ENCODE results near the gene MCRIP2. TPM values are rescaled to one million over a fixed set of nuclear protein-coding genes. Genes with fewer than 3 reads are reported as not detected.
A peak's percentile ranks its signal among the peaks of the same experiment; 100 is the strongest.

The MCRIP2 gene
- total RNA-seq, 1 donor from 2014 or later, result 20.9 TPM

DNA sequence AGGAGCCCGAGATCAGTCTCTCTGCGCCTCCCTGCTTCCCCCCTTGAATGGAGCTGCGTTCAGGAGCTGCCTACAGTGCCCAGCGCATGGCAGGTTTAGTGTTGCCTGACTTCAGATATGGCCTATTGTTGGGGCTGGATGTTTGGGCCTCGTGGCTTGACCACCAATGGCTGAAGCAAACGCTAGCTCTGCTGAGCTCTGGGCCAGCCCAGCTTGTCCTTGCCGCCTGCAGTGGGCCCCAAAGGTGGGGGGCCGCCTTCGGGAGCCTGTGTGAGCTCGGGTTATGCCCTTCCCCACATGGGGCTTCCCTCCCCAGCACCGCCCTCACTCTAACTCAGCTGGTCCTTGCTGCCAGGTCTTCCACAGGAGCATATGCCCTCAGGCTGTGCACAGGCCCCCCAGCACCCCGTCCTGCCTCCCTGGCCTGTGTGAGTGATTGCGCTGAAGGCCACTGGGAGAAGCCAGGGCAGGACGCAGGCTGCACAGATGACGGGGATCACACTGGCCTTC is 3.5 kb upstream of the MCRIP2 start:
- Histone ChIP-seq H3K36me3 (ENCODE audit: insufficient read depth, low read length) (no peaks in the 10 kb centered on the region), H3K4me3 (ENCODE audit: insufficient read depth, low read depth, low read length) (no peak overlapping the region), H3K9me3 (ENCODE audit: insufficient read depth, low read depth, low read length) (no peaks in the 10 kb centered on the region), H3K27me3 (ENCODE audit: insufficient read depth, low read length) (no peaks in the 10 kb centered on the region), H4K20me1 (ENCODE audit: insufficient read depth, low read length) (peaks cover 14% of the 10 kb centered on the region), H3K4me1 (ENCODE audit: insufficient read depth, low read length) (peaks cover 8% of the 10 kb centered on the region), H2AFZ (ENCODE audit: low read depth, low read length) (no peak overlapping the region), H3K27ac (ENCODE audit: low read depth, low read length) (no peak overlapping the region), H3K9ac (ENCODE audit: low read length) (no peak overlapping the region), H3K79me2 (ENCODE audit: insufficient read depth, low read length) (peaks cover 15% of the 10 kb centered on the region), H3K4me2 (ENCODE audit: low read length) (no peak overlapping the region)
- Mint-ChIP-seq H3K27ac (ENCODE audit: unreplicated experiment) (no peak overlapping the region), H3K4me1 (ENCODE audit: low read depth, unreplicated experiment) (no peaks in the 10 kb centered on the region), H3K36me3 (ENCODE audit: low read depth, unreplicated experiment) (no peaks in the 10 kb centered on the region), H3K27me3 (ENCODE audit: low read depth, unreplicated experiment) (no peaks in the 10 kb centered on the region), H3K9me3 (ENCODE audit: unreplicated experiment) (no peaks in the 10 kb centered on the region), H3K4me3 (ENCODE audit: unreplicated experiment) (no peak overlapping the region)
- no peak for DNase-seq (ENCODE audit: low read depth)
- TF ChIP-seq EZH2 (IDR thresholded peaks at IDR 0.05; ENCODE audit: insufficient read depth, low read length), result no peak
- TF ChIP-seq, protein P1, sequence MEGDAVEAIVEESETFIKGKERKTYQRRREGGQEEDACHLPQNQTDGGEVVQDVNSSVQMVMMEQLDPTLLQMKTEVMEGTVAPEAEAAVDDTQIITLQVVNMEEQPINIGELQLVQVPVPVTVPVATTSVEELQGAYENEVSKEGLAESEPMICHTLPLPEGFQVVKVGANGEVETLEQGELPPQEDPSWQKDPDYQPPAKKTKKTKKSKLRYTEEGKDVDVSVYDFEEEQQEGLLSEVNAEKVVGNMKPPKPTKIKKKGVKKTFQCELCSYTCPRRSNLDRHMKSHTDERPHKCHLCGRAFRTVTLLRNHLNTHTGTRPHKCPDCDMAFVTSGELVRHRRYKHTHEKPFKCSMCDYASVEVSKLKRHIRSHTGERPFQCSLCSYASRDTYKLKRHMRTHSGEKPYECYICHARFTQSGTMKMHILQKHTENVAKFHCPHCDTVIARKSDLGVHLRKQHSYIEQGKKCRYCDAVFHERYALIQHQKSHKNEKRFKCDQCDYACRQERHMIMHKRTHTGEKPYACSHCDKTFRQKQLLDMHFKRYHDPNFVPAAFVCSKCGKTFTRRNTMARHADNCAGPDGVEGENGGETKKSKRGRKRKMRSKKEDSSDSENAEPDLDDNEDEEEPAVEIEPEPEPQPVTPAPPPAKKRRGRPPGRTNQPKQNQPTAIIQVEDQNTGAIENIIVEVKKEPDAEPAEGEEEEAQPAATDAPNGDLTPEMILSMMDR (IDR thresholded peaks at IDR 0.05; ENCODE audit: insufficient read depth, low read depth, low read length), result no peak
- no peak for FAIRE-seq

DNA sequence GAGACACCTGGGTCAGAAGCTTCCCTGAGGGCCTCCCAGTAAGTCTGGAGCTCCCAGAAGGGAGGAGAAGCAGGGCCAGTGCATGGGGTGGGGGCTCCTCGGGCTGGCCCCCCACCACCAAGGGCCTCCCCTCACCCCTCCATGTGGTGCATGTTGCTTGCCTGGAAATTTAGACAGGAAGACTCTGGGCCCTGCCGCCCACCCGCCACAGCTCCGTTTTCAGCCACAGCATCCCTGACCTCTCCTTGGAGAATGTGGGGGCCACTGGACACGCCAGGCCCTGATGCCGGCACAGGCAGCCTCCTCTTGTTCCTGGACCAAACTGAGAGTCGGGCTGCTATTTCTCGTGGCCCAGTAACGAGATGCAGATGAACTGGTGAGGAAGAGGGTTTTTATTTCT is 2.8 kb upstream of the MCRIP2 start:
- FAIRE-seq (no peak), DNase-seq (ENCODE audit: low read depth) (no peak)
- Histone ChIP-seq H3K4me3 (ENCODE audit: insufficient read depth, low read depth, low read length) (no peak overlapping the region), H3K36me3 (ENCODE audit: insufficient read depth, low read length) (no peaks in the 10 kb centered on the region), H4K20me1 (ENCODE audit: insufficient read depth, low read length) (peaks cover 14% of the 10 kb centered on the region), H3K9me3 (ENCODE audit: insufficient read depth, low read depth, low read length) (no peaks in the 10 kb centered on the region), H2AFZ (ENCODE audit: low read depth, low read length) (no peak overlapping the region), H3K9ac (ENCODE audit: low read length) (no peak overlapping the region), H3K4me2 (ENCODE audit: low read length) (no peak overlapping the region), H3K27me3 (ENCODE audit: insufficient read depth, low read length) (no peaks in the 10 kb centered on the region), H3K27ac (ENCODE audit: low read depth, low read length) (no peak overlapping the region), H3K79me2 (ENCODE audit: insufficient read depth, low read length) (peaks cover 15% of the 10 kb centered on the region), H3K4me1 (ENCODE audit: insufficient read depth, low read length) (peaks cover 8% of the 10 kb centered on the region)
- Mint-ChIP-seq H3K27me3 (ENCODE audit: low read depth, unreplicated experiment) (no peaks in the 10 kb centered on the region), H3K27ac (ENCODE audit: unreplicated experiment) (no peak overlapping the region), H3K4me3 (ENCODE audit: unreplicated experiment) (no peak overlapping the region), H3K9me3 (ENCODE audit: unreplicated experiment) (no peaks in the 10 kb centered on the region), H3K36me3 (ENCODE audit: low read depth, unreplicated experiment) (no peaks in the 10 kb centered on the region), H3K4me1 (ENCODE audit: low read depth, unreplicated experiment) (no peaks in the 10 kb centered on the region)
- no peak for TF ChIP-seq EZH2 (IDR thresholded peaks at IDR 0.05; ENCODE audit: insufficient read depth, low read length)
- TF ChIP-seq, protein P1 (IDR thresholded peaks at IDR 0.05; ENCODE audit: insufficient read depth, low read depth, low read length), result no peak

DNA sequence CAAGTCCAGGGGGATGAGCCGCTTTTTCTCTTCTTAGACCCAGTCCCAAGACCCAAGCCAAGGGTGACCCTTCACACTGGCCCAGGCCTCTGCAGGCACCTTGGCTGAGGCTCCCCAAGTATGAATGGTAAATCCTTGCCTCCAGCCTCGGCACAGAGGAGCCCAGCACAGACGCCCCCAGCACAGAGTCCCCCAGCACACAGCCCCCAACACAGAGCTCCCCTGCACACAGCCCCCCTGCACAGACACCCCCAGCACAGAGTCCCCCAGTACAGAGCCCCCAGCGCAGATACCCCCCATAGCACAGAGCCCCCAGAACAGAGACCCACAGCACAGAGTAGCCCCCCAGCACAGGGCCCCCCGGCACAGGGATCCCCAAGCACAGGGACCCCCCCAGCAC is 1.0 kb upstream of the MCRIP2 start:
- H3K4me1 Mint-ChIP-seq (ENCODE audit: low read depth, unreplicated experiment), result no peaks in the 10 kb centered on the region

More for the DNA sequence above, 1.0 kb upstream of the MCRIP2 start:
- H3K9ac ChIP-seq (ENCODE audit: low read length), result no peak overlapping the region
- no peak overlapping the region for H3K27ac ChIP-seq (ENCODE audit: low read depth, low read length)
- no peak overlapping the region for H3K27ac Mint-ChIP-seq (ENCODE audit: unreplicated experiment)
- no peak overlapping the region for H3K4me3 ChIP-seq (ENCODE audit: insufficient read depth, low read depth, low read length)
- H3K4me2 ChIP-seq (ENCODE audit: low read length), result no peak overlapping the region
- FAIRE-seq (no peak), DNase-seq (ENCODE audit: low read depth) (no peak)
- TF ChIP-seq, protein P1 (IDR thresholded peaks at IDR 0.05; ENCODE audit: insufficient read depth, low read depth, low read length), result no peak
- TF ChIP-seq EZH2 (IDR thresholded peaks at IDR 0.05; ENCODE audit: insufficient read depth, low read length), result no peak
- no peak overlapping the region for H2AFZ ChIP-seq (ENCODE audit: low read depth, low read length)
- no peaks in the 10 kb centered on the region for H3K27me3 ChIP-seq (ENCODE audit: insufficient read depth, low read length)
- H3K4me3 Mint-ChIP-seq (ENCODE audit: unreplicated experiment), result peak overlapping the region; percentile 45
- no peaks in the 10 kb centered on the region for H4K20me1 ChIP-seq (ENCODE audit: insufficient read depth, low read length)
- no peaks in the 10 kb centered on the region for H3K36me3 Mint-ChIP-seq (ENCODE audit: low read depth, unreplicated experiment)
- no peaks in the 10 kb centered on the region for H3K27me3 Mint-ChIP-seq (ENCODE audit: low read depth, unreplicated experiment)
- H3K79me2 ChIP-seq (ENCODE audit: insufficient read depth, low read length), result peaks cover 5% of the 10 kb centered on the region
- no peaks in the 10 kb centered on the region for H3K9me3 ChIP-seq (ENCODE audit: insufficient read depth, low read depth, low read length)
- H3K36me3 ChIP-seq (ENCODE audit: insufficient read depth, low read length), result no peaks in the 10 kb centered on the region
- H3K9me3 Mint-ChIP-seq (ENCODE audit: unreplicated experiment), result no peaks in the 10 kb centered on the region
- H3K4me1 ChIP-seq (ENCODE audit: insufficient read depth, low read length), result peaks cover 8% of the 10 kb centered on the region

Data from astrocyte (in vitro differentiated cells and primary cell).